ENCODE data around the gene CMTR2.

DNA sequence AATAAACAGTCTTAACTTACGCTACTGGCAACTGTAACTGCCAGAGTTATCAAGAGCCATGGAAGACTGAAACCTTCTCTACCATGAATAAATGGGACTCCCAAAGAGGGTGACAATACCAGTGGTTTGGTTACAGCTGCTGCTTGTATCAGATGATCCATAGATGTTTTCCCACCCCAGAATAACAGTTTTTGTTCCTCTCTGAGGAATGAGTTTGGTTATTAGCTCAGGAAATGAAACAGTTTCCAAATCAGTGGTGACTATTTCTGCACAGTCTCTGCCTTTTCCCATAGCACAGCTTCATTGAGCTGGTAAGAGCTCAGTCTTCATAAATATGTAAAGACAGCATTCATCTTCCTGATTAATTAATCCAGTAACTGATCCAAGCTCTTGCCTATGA lies 44.7 kb downstream of the CMTR2 start:
- TF ChIP-seq, protein P1, sequence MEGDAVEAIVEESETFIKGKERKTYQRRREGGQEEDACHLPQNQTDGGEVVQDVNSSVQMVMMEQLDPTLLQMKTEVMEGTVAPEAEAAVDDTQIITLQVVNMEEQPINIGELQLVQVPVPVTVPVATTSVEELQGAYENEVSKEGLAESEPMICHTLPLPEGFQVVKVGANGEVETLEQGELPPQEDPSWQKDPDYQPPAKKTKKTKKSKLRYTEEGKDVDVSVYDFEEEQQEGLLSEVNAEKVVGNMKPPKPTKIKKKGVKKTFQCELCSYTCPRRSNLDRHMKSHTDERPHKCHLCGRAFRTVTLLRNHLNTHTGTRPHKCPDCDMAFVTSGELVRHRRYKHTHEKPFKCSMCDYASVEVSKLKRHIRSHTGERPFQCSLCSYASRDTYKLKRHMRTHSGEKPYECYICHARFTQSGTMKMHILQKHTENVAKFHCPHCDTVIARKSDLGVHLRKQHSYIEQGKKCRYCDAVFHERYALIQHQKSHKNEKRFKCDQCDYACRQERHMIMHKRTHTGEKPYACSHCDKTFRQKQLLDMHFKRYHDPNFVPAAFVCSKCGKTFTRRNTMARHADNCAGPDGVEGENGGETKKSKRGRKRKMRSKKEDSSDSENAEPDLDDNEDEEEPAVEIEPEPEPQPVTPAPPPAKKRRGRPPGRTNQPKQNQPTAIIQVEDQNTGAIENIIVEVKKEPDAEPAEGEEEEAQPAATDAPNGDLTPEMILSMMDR (IDR thresholded peaks at IDR 0.05): no peak
- TF ChIP-seq POLR2A (IDR thresholded peaks at IDR 0.05): no peak
